COLO668 (cell line): ENCODE data around the gene TAS2R1.

Experiments used
- DNase-seq: peaks from one replicate; lab custom pipeline; 2025; ENCODE audit not compliant: unreplicated experiment; lab: John Stamatoyannopoulos, UW

The TAS2R1 gene

GRCh38 chr5:9630251-9630650 lies at the start of gene TAS2R1:
Gene TAS2R1, minus strand, starts transcription at chr5:9630351. Its CDS starts 319 bp downstream, at chr5:9630032.
- DNase-seq = no peak

GRCh38 chr5:9670371-9670770 lies 40.2 kb upstream of the TAS2R1 start:
- DNase-seq = no peak

GRCh38 chr5:9667906-9668305 lies 37.8 kb upstream of the TAS2R1 start:
- DNase-seq = no peak

GRCh38 chr5:9663891-9664290 lies 33.7 kb upstream of the TAS2R1 start:
- no peak for DNase-seq

- no peak for DNase-seq
Measured at GRCh38 chr5:9661316-9662015, 31.3 kb upstream of the TAS2R1 start.

- DNase-seq = no peak
Measured at GRCh38 chr5:9658706-9659105, 28.6 kb upstream of the TAS2R1 start.

GRCh38 chr5:9657819-9658218 lies 27.7 kb upstream of the TAS2R1 start:
- no peak for DNase-seq

GRCh38 chr5:9655641-9656040 lies 25.5 kb upstream of the TAS2R1 start:
- no peak for DNase-seq

GRCh38 chr5:9654886-9655285 lies 24.7 kb upstream of the TAS2R1 start:
- no peak for DNase-seq

GRCh38 chr5:9653811-9654210 lies 23.7 kb upstream of the TAS2R1 start:
- no peak for DNase-seq

GRCh38 chr5:9653061-9653460 lies 22.9 kb upstream of the TAS2R1 start:
- DNase-seq = no peak

- DNase-seq = no peak
Measured at GRCh38 chr5:9652295-9652694, 22.1 kb upstream of the TAS2R1 start.

GRCh38 chr5:9646843-9647242 lies 16.7 kb upstream of the TAS2R1 start:
- no peak for DNase-seq

GRCh38 chr5:9644630-9645029 lies 14.5 kb upstream of the TAS2R1 start:
- DNase-seq = no peak

GRCh38 chr5:9642621-9643020 lies 12.5 kb upstream of the TAS2R1 start:
- DNase-seq = no peak

GRCh38 chr5:9641806-9642355 lies 11.7 kb upstream of the TAS2R1 start:
- DNase-seq = no peak

GRCh38 chr5:9632495-9632894 lies 2.3 kb upstream of the TAS2R1 start:
- no peak for DNase-seq

GRCh38 chr5:9627541-9627940 lies 2.6 kb downstream of the TAS2R1 start:
- no peak for DNase-seq

- DNase-seq = no peak
Measured at GRCh38 chr5:9626955-9627354, 3.2 kb downstream of the TAS2R1 start.

- no peak for DNase-seq
Measured at GRCh38 chr5:9625731-9626130, 4.4 kb downstream of the TAS2R1 start.

- DNase-seq = no peak
Measured at GRCh38 chr5:9625286-9625685, 4.9 kb downstream of the TAS2R1 start.

GRCh38 chr5:9624196-9624947 lies 5.8 kb downstream of the TAS2R1 start:
- no peak for DNase-seq
